Immature natural killer cell (primary cell): Measurements from ENCODE around the gene GRIN3A. TPM values are rescaled to one million over a fixed set of nuclear protein-coding genes. Genes with fewer than 3 reads are reported as not detected.
"Not testable (repeated sequence)": the region's sequence is repeated elsewhere in the genome, so short reads cannot be mapped to it uniquely, and the experiment has no call there.

Experiments
- DNase-seq, 3 donors: peaks; one replicate each; pipeline ENCODE4 v3.0.0; 2022; ENCODE audit warnings: mixed read lengths in 1 of 3
- H3K27ac Mint-ChIP-seq, 6 donors: one replicate each; pipeline ENCODE4 v1.8.0; 2020; ENCODE audit warnings: mixed read lengths in 6 of 6, mild to moderate bottlenecking in 5 of 6, inconsistent platforms in 4 of 6, moderate library complexity in 3 of 6
- H3K27me3 Mint-ChIP-seq, 3 donors: one replicate each; pipeline ENCODE4 v1.8.0; 2020 to 2021; ENCODE audit warnings: low read depth in 3 of 3, mild to moderate bottlenecking in 3 of 3, mixed read lengths in 3 of 3, moderate library complexity in 3 of 3, inconsistent platforms in 1 of 3
- H3K36me3 Mint-ChIP-seq, 3 donors: one replicate each; pipeline ENCODE4 v1.8.0; 2020; ENCODE audit warnings: mixed read lengths in 3 of 3, inconsistent platforms in 2 of 3, mild to moderate bottlenecking in 2 of 3
- H3K4me1 Mint-ChIP-seq, 2 donors: one replicate each; pipeline ENCODE4 v1.8.0; 2020; ENCODE audit warnings: inconsistent platforms in 2 of 2, mild to moderate bottlenecking in 2 of 2, mixed read lengths in 2 of 2, moderate library complexity in 1 of 2
- H3K4me3 Mint-ChIP-seq, 5 donors: one replicate each; pipeline ENCODE4 v1.8.0; 2020; ENCODE audit warnings: mild to moderate bottlenecking in 5 of 5, mixed read lengths in 5 of 5, inconsistent platforms in 3 of 5, moderate library complexity in 3 of 5
- H3K9me3 Mint-ChIP-seq, 6 donors: one replicate each; pipeline ENCODE4 v1.8.0; 2020; ENCODE audit warnings: mild to moderate bottlenecking in 6 of 6, mixed read lengths in 6 of 6, inconsistent platforms in 4 of 6, moderate library complexity in 3 of 6
- polyA plus RNA-seq, 3 donors: library from polyadenylated mRNA; unstranded; fragments of 300-500 nt; fragmentation: Illumina TruSeq; gene quantifications; one replicate each; pipeline ENCODE4 v1.2.3, GENCODE V29; 2021

The GRIN3A gene
- polyA plus RNA-seq, 3 donors from 2014 or later: 0.02 TPM; not detected in 2

DNA sequence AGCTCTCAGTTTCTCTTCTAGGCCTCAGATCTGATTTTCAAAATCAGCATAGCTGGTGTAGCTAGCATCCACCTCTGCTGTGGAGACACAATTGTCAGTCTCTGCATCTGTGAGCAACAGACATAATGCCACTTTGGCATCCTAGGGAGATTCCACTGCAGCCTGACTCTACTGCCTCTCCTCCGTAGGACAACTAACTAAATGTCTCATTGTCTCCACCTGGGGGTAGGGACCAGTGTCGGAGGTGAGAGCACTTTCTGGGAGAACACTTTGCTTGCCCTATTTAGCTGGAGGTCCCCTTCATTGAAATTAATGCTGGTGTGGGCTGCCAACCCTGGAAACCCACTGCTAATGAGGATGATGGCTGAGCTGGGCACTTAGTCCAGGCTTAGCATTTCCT is 145.1 kb downstream of the GRIN3A start:
- Mint-ChIP-seq H3K9me3 (no peaks in the 10 kb centered on the region), H3K4me3 (no peak overlapping the region), H3K36me3 (no peaks in the 10 kb centered on the region), H3K27me3 (peaks cover 0 to 4% (median 3%) of the 10 kb centered on the region in 3 donors), H3K27ac (no peak overlapping the region), H3K4me1 (no peaks in the 10 kb centered on the region)
- DNase-seq: no peak

GRCh38 chr9:101592788-101593187 is 145.7 kb downstream of the GRIN3A start:
- Mint-ChIP-seq H3K36me3 (no peaks in the 10 kb centered on the region), H3K4me1 (no peaks in the 10 kb centered on the region), H3K27me3 (peaks cover 0 to 4% (median 3%) of the 10 kb centered on the region in 3 donors), H3K9me3 (peaks cover 0 to 3% (median 0%) of the 10 kb centered on the region in 6 donors), H3K27ac (no peak overlapping the region), H3K4me3 (no peak overlapping the region)
- no peak for DNase-seq

DNA sequence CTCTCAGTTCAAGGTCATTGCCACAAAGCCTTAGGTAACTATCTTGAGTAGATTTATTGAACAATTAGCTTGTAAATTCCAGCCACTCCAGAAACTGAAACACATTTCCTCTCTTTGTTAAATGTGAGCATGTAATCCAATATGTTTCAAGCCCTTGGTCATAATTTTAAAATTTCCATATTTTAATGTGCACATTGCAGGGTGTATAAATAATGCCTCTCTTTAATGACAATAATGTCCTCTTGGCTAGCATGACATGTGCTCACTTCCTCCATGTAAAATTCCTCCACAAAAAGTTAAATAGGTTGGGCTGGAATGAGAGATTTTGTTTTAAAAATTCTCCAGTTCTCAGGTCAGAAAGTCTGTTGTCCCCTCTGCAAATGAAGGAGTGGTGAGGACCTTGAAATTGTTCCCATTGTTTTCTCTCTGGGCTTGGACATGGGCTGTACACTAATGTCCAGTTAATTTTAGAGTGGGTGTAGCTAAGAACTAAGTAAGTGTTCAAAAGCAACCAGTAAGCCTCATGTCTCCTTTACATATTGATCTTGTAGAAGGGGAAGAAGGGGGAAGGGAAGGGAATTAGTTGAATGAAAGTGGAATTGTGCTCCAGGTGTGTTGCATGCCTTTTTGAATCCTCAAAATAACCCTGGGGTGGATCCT is 146.5 kb downstream of the GRIN3A start:
- H3K9me3 Mint-ChIP-seq: peaks cover 0 to 3% (median 0%) of the 10 kb centered on the region in 6 donors
- no peaks in the 10 kb centered on the region for H3K36me3 Mint-ChIP-seq
- no peak for DNase-seq
- no peak overlapping the region for H3K4me3 Mint-ChIP-seq
- no peak overlapping the region for H3K27ac Mint-ChIP-seq
- peaks cover 0 to 4% (median 0%) of the 10 kb centered on the region in 3 donors for H3K27me3 Mint-ChIP-seq
- no peaks in the 10 kb centered on the region for H3K4me1 Mint-ChIP-seq

GRCh38 chr9:101590901-101591300 is 147.5 kb downstream of the GRIN3A start:
- no peak overlapping the region for H3K4me3 Mint-ChIP-seq
- no peaks in the 10 kb centered on the region for H3K4me1 Mint-ChIP-seq
- peaks cover 0 to 2% (median 0%) of the 10 kb centered on the region in 3 donors for H3K27me3 Mint-ChIP-seq
- H3K27ac Mint-ChIP-seq: no peak overlapping the region
- no peak for DNase-seq
- peaks cover 0 to 3% (median 0%) of the 10 kb centered on the region in 6 donors for H3K9me3 Mint-ChIP-seq
- H3K36me3 Mint-ChIP-seq: no peaks in the 10 kb centered on the region

DNA sequence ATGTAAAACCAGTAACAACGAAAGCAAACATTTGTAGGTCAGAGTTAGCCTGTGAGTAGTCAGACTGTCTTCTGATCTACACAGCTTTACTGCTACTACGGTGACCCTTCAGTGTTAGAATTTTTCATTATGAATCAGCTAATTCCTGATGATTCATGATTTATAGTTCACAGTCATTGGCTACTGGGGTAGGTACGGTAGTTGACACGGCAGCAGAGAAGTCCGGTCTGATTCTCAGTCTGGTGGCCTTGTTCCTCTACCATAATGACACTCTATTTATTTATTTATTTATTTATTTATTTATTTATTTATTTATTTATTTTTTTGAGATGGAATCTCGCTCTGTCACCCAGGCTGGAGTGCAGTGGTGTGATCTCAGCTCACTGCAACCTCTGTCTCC is 148.4 kb downstream of the GRIN3A start:
- not testable (repeated sequence) for H3K27me3 Mint-ChIP-seq, H3K4me1 Mint-ChIP-seq, H3K4me3 Mint-ChIP-seq, H3K36me3 Mint-ChIP-seq, H3K9me3 Mint-ChIP-seq, H3K27ac Mint-ChIP-seq, DNase-seq

DNA sequence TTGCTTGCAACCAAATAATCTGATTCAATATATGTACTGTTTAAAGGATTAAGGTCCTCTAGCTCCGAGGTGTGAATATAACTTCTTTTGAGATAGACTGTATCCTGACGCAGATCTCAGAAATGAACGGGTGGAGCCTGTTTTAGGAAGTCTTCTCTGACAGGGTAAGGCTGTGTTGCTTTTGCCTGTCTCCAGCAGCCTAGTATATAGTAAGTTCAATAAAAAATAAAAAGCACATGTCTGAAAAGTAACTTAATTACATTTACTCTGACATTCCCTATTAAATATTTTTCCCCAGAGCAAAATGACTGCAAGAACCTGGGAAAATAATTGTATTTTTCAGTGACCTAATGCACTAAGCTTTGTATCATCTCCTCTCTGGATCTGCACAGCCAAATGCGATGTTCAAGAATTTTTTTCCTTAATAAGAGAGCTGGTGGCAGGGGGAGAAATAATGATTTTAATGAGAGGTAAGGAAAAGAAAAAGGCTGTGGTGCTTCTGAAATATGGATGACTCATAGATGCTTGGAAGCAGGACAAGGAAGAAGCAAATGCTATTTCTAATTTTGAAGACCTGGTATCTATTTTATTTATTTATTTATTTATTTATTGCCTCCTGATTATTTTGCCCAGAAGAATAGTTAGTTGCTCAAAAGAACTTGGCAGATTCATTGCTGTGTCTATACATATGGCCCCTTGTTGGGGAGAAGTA is 151.0 kb downstream of the GRIN3A start:
- H3K27me3 Mint-ChIP-seq: peaks cover 0 to 2% (median 0%) of the 10 kb centered on the region in 3 donors
- DNase-seq: no peak
- no peaks in the 10 kb centered on the region for H3K4me1 Mint-ChIP-seq
- peaks cover 0 to 3% (median 0%) of the 10 kb centered on the region in 6 donors for H3K9me3 Mint-ChIP-seq
- H3K4me3 Mint-ChIP-seq: no peak overlapping the region
- H3K27ac Mint-ChIP-seq: no peak overlapping the region
- no peaks in the 10 kb centered on the region for H3K36me3 Mint-ChIP-seq

DNA sequence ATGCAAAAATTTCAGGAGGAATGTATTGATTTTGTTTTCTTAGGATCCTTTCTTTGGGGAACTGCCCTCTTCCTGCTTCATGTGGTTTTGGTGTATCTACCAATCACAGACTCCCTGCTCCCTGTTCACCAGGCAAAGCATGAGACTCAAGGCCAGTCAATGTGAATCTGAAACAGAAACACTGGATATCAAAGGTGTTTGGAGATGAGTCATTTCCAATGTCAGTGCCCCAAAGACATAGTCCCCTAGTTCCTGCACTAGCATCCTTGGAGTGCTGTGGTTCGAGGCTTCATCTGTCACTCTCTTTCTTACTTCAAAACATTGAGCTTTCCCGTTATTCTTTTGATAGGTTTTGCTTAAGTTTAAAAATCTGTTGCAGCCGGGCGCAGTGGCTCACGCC is 151.8 kb downstream of the GRIN3A start:
- Mint-ChIP-seq H3K27ac (no peak overlapping the region), H3K4me1 (no peaks in the 10 kb centered on the region), H3K27me3 (no peaks in the 10 kb centered on the region), H3K36me3 (no peaks in the 10 kb centered on the region), H3K9me3 (peaks cover 0 to 3% (median 0%) of the 10 kb centered on the region in 6 donors), H3K4me3 (no peak overlapping the region)
- no peak for DNase-seq

DNA sequence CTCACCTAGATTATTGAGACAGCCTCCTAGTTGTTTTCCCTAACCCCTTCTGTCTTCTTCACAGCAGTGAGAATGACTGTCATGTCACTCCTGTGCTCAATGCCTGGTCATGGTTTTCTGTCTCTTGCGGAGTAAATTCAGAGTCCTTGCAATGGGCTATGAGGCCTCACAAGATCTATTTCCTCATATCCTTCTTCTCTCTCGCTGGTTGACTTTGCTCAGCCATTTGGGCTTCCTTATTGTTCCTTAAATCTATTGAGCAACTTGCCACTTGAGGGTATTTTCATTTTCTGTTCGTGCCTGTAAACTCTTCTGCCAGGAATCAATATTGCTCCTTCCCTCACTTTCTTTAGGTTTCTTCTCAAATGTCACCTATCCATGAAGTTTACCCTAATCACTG is 152.7 kb downstream of the GRIN3A start:
- Mint-ChIP-seq H3K9me3 (peaks cover 0 to 3% (median 0%) of the 10 kb centered on the region in 6 donors), H3K27ac (no peak overlapping the region), H3K4me1 (no peaks in the 10 kb centered on the region), H3K27me3 (no peaks in the 10 kb centered on the region), H3K36me3 (no peaks in the 10 kb centered on the region), H3K4me3 (no peak overlapping the region)
- DNase-seq: no peak

- Mint-ChIP-seq H3K4me3 (no peak overlapping the region), H3K27me3 (no peaks in the 10 kb centered on the region), H3K27ac (no peak overlapping the region), H3K36me3 (no peaks in the 10 kb centered on the region), H3K9me3 (peaks cover 0 to 2% (median 0%) of the 10 kb centered on the region in 6 donors), H3K4me1 (no peaks in the 10 kb centered on the region)
- no peak for DNase-seq
Observed at GRCh38 chr9:101582553-101582952, 155.9 kb downstream of the GRIN3A start.

DNA sequence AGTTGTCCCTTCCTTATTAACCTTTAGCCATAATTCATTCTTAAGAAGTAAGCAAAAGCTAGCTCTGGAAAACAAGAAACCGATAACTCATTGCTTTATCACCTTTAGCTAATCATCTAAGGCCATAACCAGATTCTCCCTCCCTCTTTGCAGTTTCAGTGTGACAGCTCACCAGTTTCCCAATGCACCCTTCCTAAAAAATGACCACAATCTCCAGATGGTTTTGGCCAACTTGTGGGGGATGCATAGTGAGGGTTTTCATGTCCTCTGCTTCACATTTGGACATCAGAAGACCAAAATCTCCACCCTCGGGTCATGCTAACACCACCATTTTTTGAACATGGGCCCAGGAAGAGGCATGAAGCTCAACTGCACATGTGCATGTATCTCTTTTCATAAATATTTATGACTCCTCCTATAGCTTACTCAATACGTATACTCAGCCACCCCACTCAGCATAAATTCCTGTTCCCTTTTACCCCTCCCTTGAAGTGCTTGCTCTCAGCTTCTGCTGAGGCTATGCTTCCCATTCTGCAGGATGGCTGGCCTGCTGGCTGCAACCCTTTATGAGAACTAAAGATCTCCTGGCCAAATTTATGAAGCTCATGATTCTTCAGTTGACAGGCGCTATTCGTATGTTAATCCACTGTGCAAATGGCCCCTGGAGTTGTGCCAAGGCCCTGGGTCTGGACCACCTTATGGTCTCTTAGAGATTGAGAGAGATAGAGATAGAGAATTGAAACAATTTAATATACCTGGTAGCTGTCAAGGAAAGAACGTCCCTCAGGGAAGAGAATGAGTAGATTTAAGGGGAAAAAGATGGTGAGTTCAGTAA is 158.5 kb downstream of the GRIN3A start:
- H3K27ac Mint-ChIP-seq: no peak overlapping the region
- peaks cover 0 to 2% (median 0%) of the 10 kb centered on the region in 6 donors for H3K9me3 Mint-ChIP-seq
- H3K36me3 Mint-ChIP-seq: no peaks in the 10 kb centered on the region
- no peak overlapping the region for H3K4me3 Mint-ChIP-seq
- H3K4me1 Mint-ChIP-seq: no peaks in the 10 kb centered on the region
- no peak for DNase-seq
- no peaks in the 10 kb centered on the region for H3K27me3 Mint-ChIP-seq

- peaks cover 0 to 2% (median 0%) of the 10 kb centered on the region in 6 donors for H3K9me3 Mint-ChIP-seq
- H3K36me3 Mint-ChIP-seq: peaks cover 0 to 5% (median 3%) of the 10 kb centered on the region in 3 donors
- H3K27ac Mint-ChIP-seq: no peak overlapping the region
- H3K4me3 Mint-ChIP-seq: no peak overlapping the region
- no peaks in the 10 kb centered on the region for H3K4me1 Mint-ChIP-seq
- no peaks in the 10 kb centered on the region for H3K27me3 Mint-ChIP-seq
- DNase-seq: no peak
Observed at GRCh38 chr9:101578378-101578777, 160.1 kb downstream of the GRIN3A start.

DNA sequence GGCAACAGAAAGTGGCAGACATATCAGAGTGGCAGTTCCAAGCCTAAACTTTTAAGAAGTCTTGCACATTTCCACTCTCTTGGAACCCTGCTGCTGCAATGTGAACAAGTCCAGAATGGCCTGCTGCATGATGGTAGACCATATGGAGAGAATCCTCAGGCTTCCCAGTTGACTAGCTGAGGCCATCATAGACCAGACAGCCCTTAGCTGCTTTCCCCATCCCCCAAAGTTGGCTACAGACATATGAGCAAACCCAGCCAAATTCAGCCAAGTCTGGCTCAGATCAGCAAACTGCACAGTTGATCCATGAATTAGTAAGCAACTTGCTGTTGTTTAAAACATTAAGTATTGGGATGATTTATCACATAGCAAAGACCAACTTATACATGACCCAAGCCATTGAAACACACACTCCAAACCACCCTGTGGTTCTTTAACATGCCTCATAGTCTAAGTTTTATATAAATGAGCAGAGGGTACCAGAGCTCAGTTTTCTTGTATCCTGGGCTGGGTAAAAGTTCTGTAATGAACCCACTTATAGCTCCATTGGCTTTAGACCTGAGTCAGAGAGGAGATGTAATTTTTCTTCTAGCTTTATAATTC is 163.6 kb downstream of the GRIN3A start:
- Mint-ChIP-seq H3K4me3 (no peak overlapping the region), H3K4me1 (no peaks in the 10 kb centered on the region), H3K27me3 (peaks cover 0 to 1% (median 0%) of the 10 kb centered on the region in 3 donors), H3K36me3 (peaks cover 4 to 9% (median 5%) of the 10 kb centered on the region in 3 donors), H3K9me3 (no peaks in the 10 kb centered on the region), H3K27ac (no peak overlapping the region)
- no peak for DNase-seq

DNA sequence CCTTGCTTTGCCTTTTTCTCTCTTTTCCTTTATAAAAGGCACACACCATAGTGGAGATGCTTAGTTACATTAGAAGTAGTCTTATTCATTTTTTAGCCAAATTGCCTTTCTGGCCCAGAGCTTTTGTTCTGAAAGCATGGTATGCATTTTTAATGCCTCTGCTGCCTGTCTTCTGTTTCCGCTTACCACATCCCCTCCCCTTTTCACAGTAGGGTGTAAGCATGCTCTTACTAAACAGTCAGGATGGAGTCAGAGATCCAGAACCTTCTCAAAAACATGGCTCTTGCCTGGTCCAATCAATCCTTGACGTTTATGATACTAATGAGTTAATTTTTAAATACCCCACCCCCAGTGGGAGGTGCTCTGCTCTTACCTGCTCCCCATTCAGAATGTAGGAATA is 166.1 kb downstream of the GRIN3A start:
- peaks cover 10 to 20% (median 18%) of the 10 kb centered on the region in 3 donors for H3K36me3 Mint-ChIP-seq
- H3K4me1 Mint-ChIP-seq: no peaks in the 10 kb centered on the region
- no peak overlapping the region for H3K4me3 Mint-ChIP-seq
- H3K27ac Mint-ChIP-seq: no peak overlapping the region
- H3K9me3 Mint-ChIP-seq: no peaks in the 10 kb centered on the region
- H3K27me3 Mint-ChIP-seq: peaks cover 0 to 1% (median 0%) of the 10 kb centered on the region in 3 donors
- no peak for DNase-seq
